NCI-H1092 treated with DMSO at 0.1 percent for 48 hours (cell line): ENCODE results near the gene LEP.

Experiments used
- DNase-seq: peaks from one replicate; lab custom pipeline; 2025; lab: John Stamatoyannopoulos, UW

The LEP gene

GRCh38 chr7:128240696-128241386 lies at the start of gene LEP:
LEP (plus strand) TSS chr7:128241278; CDS start chr7:128252019, 10,741 bp downstream.
- no peak for DNase-seq

GRCh38 chr7:128192497-128193142 lies 48.5 kb upstream of the LEP start:
- no peak for DNase-seq

- no peak for DNase-seq
These were observed 46.4 kb upstream of the LEP start for GRCh38 chr7:128194533-128195282.

GRCh38 chr7:128197589-128197988 lies 43.5 kb upstream of the LEP start:
- DNase-seq: no peak

GRCh38 chr7:128197989-128198580 lies 43.0 kb upstream of the LEP start:
- no peak for DNase-seq

- DNase-seq: no peak
These were observed 40.7 kb upstream of the LEP start for GRCh38 chr7:128200376-128200775.

GRCh38 chr7:128201067-128201689 lies 39.9 kb upstream of the LEP start:
- DNase-seq: no peak

GRCh38 chr7:128201690-128202085 lies 39.4 kb upstream of the LEP start:
- DNase-seq: no peak

- no peak for DNase-seq
These were observed 38.7 kb upstream of the LEP start for GRCh38 chr7:128202287-128202957.

GRCh38 chr7:128203047-128203491 lies 38.0 kb upstream of the LEP start:
- no peak for DNase-seq

GRCh38 chr7:128203710-128204214 lies 37.3 kb upstream of the LEP start:
- DNase-seq: no peak

- DNase-seq: no peak
These were observed 36.6 kb upstream of the LEP start for GRCh38 chr7:128204455-128204854.

- no peak for DNase-seq
These were observed 36.0 kb upstream of the LEP start for GRCh38 chr7:128205068-128205467.

GRCh38 chr7:128206017-128206746 lies 34.9 kb upstream of the LEP start:
- DNase-seq: no peak

GRCh38 chr7:128206747-128207500 lies 34.2 kb upstream of the LEP start:
- DNase-seq: no peak

- DNase-seq: no peak
These were observed 33.5 kb upstream of the LEP start for GRCh38 chr7:128207609-128208008.

GRCh38 chr7:128209229-128210035 lies 31.6 kb upstream of the LEP start:
- DNase-seq: peak; percentile 78

GRCh38 chr7:128210036-128210347 lies 31.1 kb upstream of the LEP start:
- no peak for DNase-seq
